IMR-90 (cell line): Measurements from ENCODE around the gene LGI1. TPM values are rescaled to one million over a fixed set of nuclear protein-coding genes. Genes with fewer than 3 reads are reported as not detected.

ENCODE experiments used
- ATAC-seq: fragments of 200-7000 bp; cut with Tn5 transposase; 2 replicates; pipeline ENCODE4 v1.9.1; 2020; ENCODE audit warnings: low read depth, mild to moderate bottlenecking, moderate library complexity
- BruUV-seq: library from RNA; stranded (reverse); fragments of 400-500 nt; replicated peaks from 2 replicates; lab custom pipeline; 2021; lab: Mats Ljungman, UMichigan
- CTCF ChIA-PET: fragments of 300-600 bp; formaldehyde crosslinking; extraction: SDS; loops from one replicate; lab custom pipeline; 2021; ENCODE audit warnings: antibody characterized with exemption; lab: Yijun Ruan, JAX
- POLR2A ChIA-PET: fragments of 300-600 bp; sonication (Branson Sonifier 250); formaldehyde crosslinking; loops from one replicate; lab custom pipeline; 2022; ENCODE audit warnings: antibody characterized with exemption; ENCODE audit not compliant: unreplicated experiment; lab: Charles Lee
- DNase-seq: peaks from one replicate; pipeline ENCODE4 v3.0.0; 2013
- H2AFZ ChIP-seq: replicated peaks from 2 replicates; pipeline ENCODE3; 2013; ENCODE audit warnings: low read length, mild to moderate bottlenecking; ENCODE audit not compliant: poor library complexity
- H2AK5ac ChIP-seq: 2 replicates; pipeline ENCODE4 v1.6.1; 2013; ENCODE audit warnings: low read depth, low read length, inconsistent platforms
- H2AK9ac ChIP-seq: replicated peaks from 2 replicates; pipeline ENCODE3; 2013; ENCODE audit warnings: mild to moderate bottlenecking, low read depth, low read length, moderate library complexity; ENCODE audit not compliant: poor library complexity
- H2BK120ac ChIP-seq: 2 replicates; pipeline ENCODE4 v1.6.1; 2013; ENCODE audit warnings: low read depth, low read length, inconsistent platforms
- H2BK15ac ChIP-seq: 3 replicates; pipeline ENCODE4 v1.6.1; 2013; ENCODE audit warnings: low read depth, low read length, inconsistent platforms
- H2BK20ac ChIP-seq: 2 replicates; pipeline ENCODE4 v1.6.1; 2013; ENCODE audit warnings: low read depth, mild to moderate bottlenecking, inconsistent platforms, low read length, moderate library complexity
- H2BK5ac ChIP-seq: 2 replicates; pipeline ENCODE4 v1.6.1; 2013; ENCODE audit warnings: mild to moderate bottlenecking, low read depth, low read length, inconsistent platforms; ENCODE audit not compliant: poor library complexity, severe bottlenecking
- H3K14ac ChIP-seq: replicated peaks from 2 replicates; pipeline ENCODE4 v1.6.1; 2013; ENCODE audit warnings: low read depth, low read length, inconsistent platforms
- H3K18ac ChIP-seq: 2 replicates; pipeline ENCODE4 v1.6.1; 2013; ENCODE audit warnings: low read depth, low read length, control low read depth
- H3K23ac ChIP-seq: 2 replicates; pipeline ENCODE4 v1.6.1; 2013; ENCODE audit warnings: low read depth, low read length, inconsistent platforms
- H3K27ac ChIP-seq: 2 replicates; pipeline ENCODE4 v1.5.1; 2013; ENCODE audit warnings: mild to moderate bottlenecking, control low read depth, low read length; ENCODE audit not compliant: insufficient read depth
- H3K27me3 ChIP-seq: 2 replicates; pipeline ENCODE4 v1.6.1; 2013; ENCODE audit warnings: low read length; ENCODE audit not compliant: control insufficient read depth, insufficient read depth
- H3K36me3 ChIP-seq: 2 replicates; pipeline ENCODE4 v1.6.1; 2013; ENCODE audit warnings: low read length, mixed read lengths; ENCODE audit not compliant: control insufficient read depth, insufficient read depth
- H3K4ac ChIP-seq: 2 replicates; pipeline ENCODE4 v1.6.1; 2013; ENCODE audit warnings: low read depth, low read length, inconsistent platforms
- H3K4me1 ChIP-seq: 2 replicates; pipeline ENCODE4 v1.6.1; 2013; ENCODE audit warnings: low read length, mixed read lengths; ENCODE audit not compliant: control insufficient read depth, insufficient read depth
- H3K4me2 ChIP-seq: 2 replicates; pipeline ENCODE4 v1.6.1; 2013; ENCODE audit warnings: low read depth, mild to moderate bottlenecking, control low read depth, low read length, moderate library complexity
- H3K4me3 ChIP-seq: 2 replicates; pipeline ENCODE4 v1.5.1; 2013; ENCODE audit warnings: low read depth, mild to moderate bottlenecking, control low read depth, low read length, moderate library complexity; ENCODE audit not compliant: insufficient read depth
- H3K56ac ChIP-seq: 2 replicates; pipeline ENCODE4 v1.6.1; 2013; ENCODE audit warnings: low read length, inconsistent platforms; ENCODE audit not compliant: insufficient read depth; ENCODE audit errors: extremely low read depth
- H3K79me1 ChIP-seq, 2 experiments: 2 replicates each; pipeline ENCODE4 v1.6.1; 2013; ENCODE audit warnings: low read length in 2 of 2, inconsistent platforms in 1 of 2, low read depth in 1 of 2
- H3K9ac ChIP-seq: 2 replicates; pipeline ENCODE4 v1.6.1; 2013; ENCODE audit warnings: low read depth, low read length, control low read depth
- H3K9me1 ChIP-seq: 2 replicates; pipeline ENCODE4 v1.6.1; 2013; ENCODE audit warnings: low read length, inconsistent platforms; ENCODE audit not compliant: insufficient read depth
- H3K9me3 ChIP-seq: 2 replicates; pipeline ENCODE4 v1.6.1; 2013; ENCODE audit warnings: low read length; ENCODE audit not compliant: control insufficient read depth, insufficient read depth
- H4K20me1 ChIP-seq: 2 replicates; pipeline ENCODE4 v1.6.1; 2013; ENCODE audit warnings: low read length, inconsistent platforms; ENCODE audit not compliant: insufficient read depth
- H4K5ac ChIP-seq: 2 replicates; pipeline ENCODE4 v1.6.1; 2013; ENCODE audit warnings: mild to moderate bottlenecking, low read depth, low read length, control low read depth
- H4K8ac ChIP-seq, 2 experiments: 2 replicates each; pipeline ENCODE4 v1.6.1; 2013; ENCODE audit warnings: low read depth in 2 of 2, low read length in 2 of 2, control low read depth in 1 of 2, inconsistent platforms in 1 of 2
- H4K91ac ChIP-seq: 2 replicates; pipeline ENCODE4 v1.6.1; 2013; ENCODE audit warnings: low read depth, low read length, inconsistent platforms; ENCODE audit not compliant: insufficient read depth
- BHLHE40 ChIP-seq: fragments of 150-350 bp; IDR thresholded peaks from 2 replicates; pipeline ENCODE4 v1.6.1; 2016; ENCODE audit warnings: mild to moderate bottlenecking, low read depth, low read length
- WGBS, 2 experiments: methylation state at CpG; one replicate each; pipeline versions ENCODE4 v1.1.5 to v1.1.7; 2013; ENCODE audit warnings: missing lambda C conversion rate in 2 of 2; ENCODE audit not compliant: insufficient read length in 1 of 2; ENCODE audit errors: extremely low coverage in 2 of 2; 5-methylcytosine and 5-hydroxymethylcytosine counted together
- dilution Hi-C: fragments of 300-500 bp; cut with HindIII; formaldehyde crosslinking; loops from one replicate; pipeline ENCODE4 v1.14.3; 2018; ENCODE audit warnings: low sequenced_read_pairs; ENCODE audit not compliant: unreplicated experiment
- in situ Hi-C: fragments of 300-500 bp; cut with MboI; formaldehyde crosslinking; loops from 3 replicates; pipeline ENCODE4 v1.14.3; 2019; ENCODE audit warnings: low sequenced_read_pairs, inconsistent platforms, mixed read lengths
- intact Hi-C: fragments of 100-400 bp; cut with micrococcal nuclease; formaldehyde crosslinking; loops from 2 replicates; pipeline ENCODE4 v1.10.0; 2022
- polyA plus RNA-seq, 3 experiments: library from polyadenylated mRNA; depleted of rRNA; stranded (reverse); fragments of >200 nt; gene quantifications; 2 replicates each; pipeline ENCODE4 v1.2.3, GENCODE V29; 2012; ENCODE audit warnings: low replicate concordance in 1 of 3
- total RNA-seq: library from RNA; depleted of rRNA; stranded (reverse); fragments of >200 nt; gene quantifications from 2 replicates; pipeline ENCODE4 v1.2.3, GENCODE V29; 2012

LGI1 gene
- total and polyA plus RNA-seq, 2 of the 4 experiments (the other 2 are of a cell fraction), result not detected

GRCh38 chr10:93835770-93836169, 78.0 kb downstream of the LGI1 start:
- no peak overlapping the region for H3K14ac ChIP-seq
- no peaks in the 10 kb centered on the region for H3K79me1 ChIP-seq
- H2BK120ac ChIP-seq, result no peak overlapping the region
- no peak overlapping the region for H4K91ac ChIP-seq
- no peak overlapping the region for H4K8ac ChIP-seq
- dilution Hi-C loops (no loop called here), in situ Hi-C loops (no loop called here), intact Hi-C loops (no loop called here)
- H3K27me3 ChIP-seq, result peaks cover 6% of the 10 kb centered on the region
- no peaks in the 10 kb centered on the region for H3K4me1 ChIP-seq
- no peak overlapping the region for H2BK5ac ChIP-seq
- no peak overlapping the region for H3K23ac ChIP-seq
- CTCF ChIA-PET, result no interaction called here
- H2AFZ ChIP-seq, result no peak overlapping the region
- TF ChIP-seq BHLHE40, result no peak
- H2BK20ac ChIP-seq, result no peak overlapping the region
- H3K56ac ChIP-seq, result no peak overlapping the region
- H3K4me3 ChIP-seq, result no peak overlapping the region
- no peaks in the 10 kb centered on the region for H4K20me1 ChIP-seq
- no peak overlapping the region for H4K5ac ChIP-seq
- no peaks in the 10 kb centered on the region for H3K36me3 ChIP-seq
- no peak overlapping the region for H3K4ac ChIP-seq
- no peak overlapping the region for H3K27ac ChIP-seq
- no peak overlapping the region for H3K18ac ChIP-seq
- no peak overlapping the region for H2AK9ac ChIP-seq
- no peak for ATAC-seq
- POLR2A ChIA-PET, result no interaction called here
- H3K9me3 ChIP-seq, result no peaks in the 10 kb centered on the region
- BruUV-seq, result no TSS peak
- no peak overlapping the region for H3K4me2 ChIP-seq
- H3K9me1 ChIP-seq, result no peaks in the 10 kb centered on the region
- no peak overlapping the region for H2AK5ac ChIP-seq
- H3K9ac ChIP-seq, result no peak overlapping the region
- no peak overlapping the region for H2BK15ac ChIP-seq
- no peak for DNase-seq
- 29% methylated on average over 3 of the region's 5 CpGs; no CpG with 5 or more reads in 1 of the 2 experiments for WGBS, 2 experiments
